GM21423 (cell line): ENCODE data around the gene THSD8.
"Not testable (repeated sequence)": the region's sequence is repeated elsewhere in the genome, so short reads cannot be mapped to it uniquely, and the experiment has no call there.

Experiments
- ATAC-seq: cut with Tn5 transposase; IDR thresholded peaks from one replicate; pipeline ENCODE4 v1.9.1; 2021; ENCODE audit warnings: mild to moderate bottlenecking, moderate library complexity; ENCODE audit not compliant: unreplicated experiment

The THSD8 gene

GRCh38 chr19:12821761-12822160 lies 19.9 kb downstream of the THSD8 start:
- no peak for ATAC-seq

- no peak for ATAC-seq
Observed at GRCh38 chr19:12825254-12826131, 23.6 kb downstream of the THSD8 start.

GRCh38 chr19:12828494-12828893 lies 26.6 kb downstream of the THSD8 start:
- ATAC-seq = no peak

- no peak for ATAC-seq
Observed at GRCh38 chr19:12833418-12833737, 31.5 kb downstream of the THSD8 start.

GRCh38 chr19:12833738-12834565 lies 32.1 kb downstream of the THSD8 start:
- ATAC-seq = no peak

GRCh38 chr19:12834566-12834943 lies 32.7 kb downstream of the THSD8 start, which contains the start of gene RTBDN:
Gene RTBDN, minus strand, starts transcription at chr19:12834579. Its CDS starts 4,600 bp downstream, at chr19:12829979.
- ATAC-seq = no peak

GRCh38 chr19:12834976-12835757 lies 33.3 kb downstream of the THSD8 start:
- no peak for ATAC-seq

- ATAC-seq = no peak
Observed at GRCh38 chr19:12836529-12836863, 34.6 kb downstream of the THSD8 start.

- ATAC-seq = no peak
Observed at GRCh38 chr19:12837225-12837624, 35.4 kb downstream of the THSD8 start.

GRCh38 chr19:12838182-12838885 lies 36.5 kb downstream of the THSD8 start, which contains the start of gene MAST1:
Gene MAST1, plus strand, starts transcription at chr19:12838515. Its CDS starts 58 bp downstream, at chr19:12838573.
- no peak for ATAC-seq

- no peak for ATAC-seq
Observed at GRCh38 chr19:12838886-12839756, 37.3 kb downstream of the THSD8 start.

- ATAC-seq = no peak
Observed at GRCh38 chr19:12840091-12841079, 38.5 kb downstream of the THSD8 start.

- ATAC-seq = no peak
Observed at GRCh38 chr19:12841094-12841493, 39.2 kb downstream of the THSD8 start.

- no peak for ATAC-seq
Observed at GRCh38 chr19:12842511-12842910, 40.6 kb downstream of the THSD8 start.

GRCh38 chr19:12843328-12843727 lies 41.5 kb downstream of the THSD8 start:
- ATAC-seq = no peak

- no peak for ATAC-seq
Observed at GRCh38 chr19:12843999-12844732, 42.3 kb downstream of the THSD8 start.

GRCh38 chr19:12846613-12847012 lies 44.7 kb downstream of the THSD8 start:
- not testable (repeated sequence) for ATAC-seq
